ENCODE results near the gene HOMER2. TPM values are rescaled to one million over a fixed set of nuclear protein-coding genes. Genes with fewer than 3 reads are reported as not detected.

HOMER2 gene
- total RNA-seq, 4 donors from 2014 or later, result 3.6 to 9.8 (median 7.4) TPM

DNA sequence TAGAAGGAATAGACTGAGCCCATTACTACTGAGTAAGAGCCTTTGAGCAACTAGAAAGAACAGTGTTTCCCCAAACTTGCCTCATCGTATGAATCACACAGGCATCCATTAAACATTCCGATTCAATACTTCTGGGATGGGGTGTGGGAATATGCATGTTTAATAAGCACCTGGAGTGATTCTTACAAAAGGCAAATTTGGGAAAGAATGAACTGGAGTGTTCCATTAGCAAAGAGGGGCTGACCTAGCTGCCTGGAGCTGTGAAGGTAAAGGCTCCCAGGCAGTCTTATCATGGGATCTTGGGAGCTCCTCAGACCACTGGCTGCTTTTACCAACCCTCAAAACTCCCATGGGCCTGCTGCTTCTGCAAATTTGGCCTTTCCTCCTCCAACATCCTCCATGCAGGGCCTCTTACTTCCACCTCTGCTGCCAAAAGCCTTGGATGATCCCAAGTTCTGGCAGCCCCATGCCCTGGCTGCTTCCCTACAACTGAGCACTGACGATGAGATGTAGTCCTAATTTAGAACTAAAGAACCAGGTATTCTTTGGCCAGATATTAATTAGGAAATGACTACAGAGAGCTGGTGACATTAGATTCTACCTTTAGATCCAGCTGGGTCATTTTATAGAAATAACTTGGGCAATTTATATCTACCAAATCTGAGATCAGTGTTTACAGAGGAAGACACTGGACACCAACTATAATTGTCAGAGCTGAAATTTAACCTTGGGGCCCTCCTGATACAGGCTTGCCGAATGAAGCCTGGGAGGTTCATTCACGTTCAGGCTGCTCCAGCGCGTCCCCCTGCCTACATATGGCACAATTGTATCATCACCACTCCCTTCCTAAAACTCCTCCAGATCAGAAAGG lies 11.2 kb upstream of the HOMER2 start:
- TF ChIP-seq, protein P1, sequence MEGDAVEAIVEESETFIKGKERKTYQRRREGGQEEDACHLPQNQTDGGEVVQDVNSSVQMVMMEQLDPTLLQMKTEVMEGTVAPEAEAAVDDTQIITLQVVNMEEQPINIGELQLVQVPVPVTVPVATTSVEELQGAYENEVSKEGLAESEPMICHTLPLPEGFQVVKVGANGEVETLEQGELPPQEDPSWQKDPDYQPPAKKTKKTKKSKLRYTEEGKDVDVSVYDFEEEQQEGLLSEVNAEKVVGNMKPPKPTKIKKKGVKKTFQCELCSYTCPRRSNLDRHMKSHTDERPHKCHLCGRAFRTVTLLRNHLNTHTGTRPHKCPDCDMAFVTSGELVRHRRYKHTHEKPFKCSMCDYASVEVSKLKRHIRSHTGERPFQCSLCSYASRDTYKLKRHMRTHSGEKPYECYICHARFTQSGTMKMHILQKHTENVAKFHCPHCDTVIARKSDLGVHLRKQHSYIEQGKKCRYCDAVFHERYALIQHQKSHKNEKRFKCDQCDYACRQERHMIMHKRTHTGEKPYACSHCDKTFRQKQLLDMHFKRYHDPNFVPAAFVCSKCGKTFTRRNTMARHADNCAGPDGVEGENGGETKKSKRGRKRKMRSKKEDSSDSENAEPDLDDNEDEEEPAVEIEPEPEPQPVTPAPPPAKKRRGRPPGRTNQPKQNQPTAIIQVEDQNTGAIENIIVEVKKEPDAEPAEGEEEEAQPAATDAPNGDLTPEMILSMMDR (IDR thresholded peaks at IDR 0.05; ENCODE audit: low read depth), result no peak

GRCh38 chr15:82960766-82961165 lies 8.2 kb upstream of the HOMER2 start:
- TF ChIP-seq, protein P1 (IDR thresholded peaks at IDR 0.05; ENCODE audit: low read depth), result no peak

DNA sequence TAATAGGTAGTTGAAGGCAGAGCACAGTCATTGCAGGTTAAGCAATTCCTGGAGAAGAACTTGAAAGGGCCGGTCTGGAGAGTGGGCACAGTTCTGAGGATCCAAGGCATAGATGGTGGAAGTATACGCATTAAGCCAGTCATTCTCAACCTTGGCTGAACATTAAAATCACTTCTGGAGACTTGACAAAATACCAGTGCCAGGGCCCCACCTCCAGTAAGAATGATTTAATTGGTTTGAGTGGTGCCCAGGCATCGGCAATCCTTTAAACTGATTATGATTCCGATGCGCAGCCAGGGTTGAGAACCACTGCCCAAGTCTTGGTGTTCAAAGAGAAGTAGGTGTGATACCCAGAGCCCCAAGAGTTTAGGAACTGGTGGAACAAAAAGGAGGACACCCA lies 6.9 kb upstream of the HOMER2 start:
- TF ChIP-seq, protein P1 (IDR thresholded peaks at IDR 0.05; ENCODE audit: low read depth), result no peak

DNA sequence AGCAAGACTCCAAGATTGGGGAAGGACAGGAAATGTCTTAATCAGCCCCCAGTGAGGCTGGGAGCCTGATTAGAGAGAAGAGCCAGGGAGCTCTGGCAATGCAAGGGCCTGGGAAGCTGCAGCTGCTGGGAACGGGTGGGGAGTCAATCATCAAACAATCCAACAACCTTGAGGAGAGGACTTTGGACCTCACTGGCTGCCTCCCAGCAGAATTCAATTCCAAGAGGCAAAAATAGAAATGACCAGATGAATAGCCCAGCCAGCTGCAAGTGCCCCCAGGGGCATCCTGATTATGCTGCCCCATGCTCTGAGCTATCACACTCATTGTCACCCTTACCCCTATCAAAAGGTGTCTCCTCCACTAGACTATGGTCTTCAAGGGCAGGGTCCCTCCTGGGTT lies 6.1 kb upstream of the HOMER2 start:
- TF ChIP-seq, protein P1 (IDR thresholded peaks at IDR 0.05; ENCODE audit: low read depth), result no peak

DNA sequence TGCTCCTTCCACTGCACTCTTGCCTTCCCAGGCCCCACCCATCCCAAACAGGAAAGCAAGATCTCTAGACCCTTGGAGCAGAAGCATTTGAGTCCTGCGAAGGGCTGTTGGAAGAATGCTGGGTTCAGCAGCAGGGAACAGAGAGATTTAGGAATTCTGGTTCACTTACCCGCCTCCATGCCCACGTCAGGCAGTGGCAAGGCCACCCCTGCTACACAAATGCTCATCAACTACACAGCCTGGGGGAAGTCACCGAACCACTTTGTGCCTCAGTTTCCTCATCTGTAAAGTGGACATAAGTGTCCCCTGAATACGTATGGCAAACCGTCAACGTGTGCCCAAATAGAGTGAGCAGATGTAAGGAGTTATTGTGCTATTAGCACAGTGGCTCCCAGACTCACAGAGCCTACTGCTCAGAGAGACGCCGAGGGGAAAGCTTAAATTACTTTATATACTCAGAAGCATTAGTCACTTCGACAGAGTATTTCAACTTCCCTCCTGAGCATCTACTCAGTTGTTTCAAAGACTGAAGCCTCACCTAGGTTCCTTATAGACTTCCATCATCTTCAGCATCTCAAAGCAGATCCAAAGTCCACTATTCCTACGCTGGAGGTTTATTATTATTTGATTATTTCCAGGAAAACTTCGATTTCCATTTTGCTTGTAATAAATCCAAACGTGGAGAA lies 905 bp downstream of the HOMER2 start:
- TF ChIP-seq, protein P1 (IDR thresholded peaks at IDR 0.05; ENCODE audit: low read depth), result no peak

GRCh38 chr15:82950746-82951370 lies 1.7 kb downstream of the HOMER2 start:
- TF ChIP-seq, protein P1 (IDR thresholded peaks at IDR 0.05; ENCODE audit: low read depth), result no peak

DNA sequence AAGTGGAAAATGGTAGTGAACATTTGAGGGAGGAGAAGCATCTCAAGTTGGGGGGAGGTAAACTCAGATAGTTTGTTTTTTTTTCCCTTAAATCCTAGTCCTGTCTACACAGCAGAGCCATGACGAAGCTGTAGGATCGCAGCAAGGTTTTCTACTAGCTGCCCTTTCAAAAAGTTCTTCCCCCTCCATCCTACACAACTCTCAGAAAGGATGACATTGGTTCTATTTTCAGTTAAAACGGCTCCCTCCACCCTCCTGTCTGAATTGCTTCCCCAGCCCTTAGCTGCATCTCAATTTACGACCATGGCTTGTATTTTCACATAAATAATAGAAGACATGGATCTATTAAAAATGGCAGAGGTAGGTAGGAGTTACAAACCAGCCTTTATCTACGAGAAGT lies 2.2 kb downstream of the HOMER2 start:
- TF ChIP-seq, protein P1 (IDR thresholded peaks at IDR 0.05; ENCODE audit: low read depth), result no peak

Measured in subcutaneous adipose tissue (tissue), 4 donors.